T-helper 22 cell (primary cell): Measurements from ENCODE around the gene PPAN.

Experiments used
- DNase-seq: peaks from one replicate; pipeline ENCODE4 v3.0.0-alpha.2; 2020; ENCODE audit warnings: low read depth

Gene PPAN

GRCh38 chr19:10113964-10114650 is 7.9 kb downstream of the PPAN start:
- no peak for DNase-seq

DNA sequence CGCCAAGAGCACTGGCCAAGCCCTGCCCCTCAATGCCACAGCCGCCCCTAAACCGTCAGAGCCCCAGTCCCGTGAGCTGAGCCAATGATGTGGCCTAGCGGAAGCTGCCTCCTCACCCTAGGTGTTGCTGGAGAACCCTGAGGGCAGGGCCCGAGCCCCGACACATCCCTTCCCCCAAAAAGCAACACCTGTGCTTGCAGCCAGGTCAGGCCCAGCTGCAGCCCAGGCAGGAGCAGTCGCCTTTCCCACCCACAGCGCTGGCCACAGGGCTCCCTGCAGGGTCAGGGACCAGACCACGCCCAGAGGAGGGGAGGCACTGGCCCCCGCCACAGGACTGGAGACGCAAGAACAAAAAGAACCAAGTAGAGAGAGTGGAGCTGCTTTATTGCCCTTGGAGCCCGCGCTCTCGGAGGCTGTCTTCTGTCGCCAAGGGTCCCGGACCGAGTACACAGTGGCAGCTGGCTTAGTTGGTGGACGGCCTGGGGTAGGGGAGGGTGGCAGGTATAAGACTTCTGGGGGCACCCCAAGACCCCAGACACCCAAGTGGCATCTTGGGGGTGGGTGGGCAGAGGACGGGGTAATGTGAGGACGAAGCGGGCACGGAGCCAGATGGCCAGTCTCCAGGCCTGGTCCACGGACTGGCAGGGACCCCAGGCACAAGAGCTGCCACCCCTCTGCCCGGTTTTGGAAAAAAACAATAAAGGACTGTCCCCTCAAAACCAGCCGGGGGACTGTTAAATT is 8.7 kb downstream of the PPAN start:
- DNase-seq: no peak

DNA sequence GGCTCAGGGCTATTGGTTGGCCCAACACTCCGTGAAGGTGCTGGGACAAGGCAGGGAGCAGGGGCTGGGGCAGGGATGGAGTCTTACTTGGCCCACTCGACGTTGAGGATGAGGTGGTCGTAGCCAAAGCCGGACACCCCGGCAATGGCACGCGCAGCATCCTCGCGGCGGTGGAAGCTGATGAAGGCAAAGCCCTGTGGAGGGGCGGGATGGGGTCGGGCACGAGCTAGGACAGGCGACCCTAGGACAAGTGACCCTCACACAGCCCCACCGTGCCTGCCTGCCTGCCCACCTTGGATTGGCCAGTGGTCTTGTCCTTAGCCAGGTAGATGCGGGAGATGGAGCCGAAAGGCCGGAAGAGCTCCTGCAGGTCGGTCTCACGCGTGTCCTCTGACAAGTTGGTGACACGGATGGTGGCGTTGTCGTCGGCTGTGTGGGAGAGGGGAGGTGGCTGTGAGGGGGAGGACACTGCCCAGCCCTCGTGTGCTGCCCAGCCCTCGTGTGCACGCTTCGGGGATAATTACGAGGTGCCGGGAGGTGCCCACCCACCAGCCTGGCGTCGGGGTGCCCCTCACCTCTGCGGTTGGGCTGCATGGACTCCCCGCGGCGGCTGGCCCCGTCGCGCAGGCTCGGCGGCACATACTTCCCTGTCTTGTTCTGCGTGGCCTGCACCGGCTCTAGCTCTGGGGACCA is 9.4 kb downstream of the PPAN start:
- no peak for DNase-seq

- no peak for DNase-seq
Measured at GRCh38 chr19:10116085-10116865, 10.1 kb downstream of the PPAN start.

- DNase-seq: no peak
Measured at GRCh38 chr19:10116866-10117616, 10.9 kb downstream of the PPAN start.

GRCh38 chr19:10118960-10119359 is 12.8 kb downstream of the PPAN start:
- no peak for DNase-seq

DNA sequence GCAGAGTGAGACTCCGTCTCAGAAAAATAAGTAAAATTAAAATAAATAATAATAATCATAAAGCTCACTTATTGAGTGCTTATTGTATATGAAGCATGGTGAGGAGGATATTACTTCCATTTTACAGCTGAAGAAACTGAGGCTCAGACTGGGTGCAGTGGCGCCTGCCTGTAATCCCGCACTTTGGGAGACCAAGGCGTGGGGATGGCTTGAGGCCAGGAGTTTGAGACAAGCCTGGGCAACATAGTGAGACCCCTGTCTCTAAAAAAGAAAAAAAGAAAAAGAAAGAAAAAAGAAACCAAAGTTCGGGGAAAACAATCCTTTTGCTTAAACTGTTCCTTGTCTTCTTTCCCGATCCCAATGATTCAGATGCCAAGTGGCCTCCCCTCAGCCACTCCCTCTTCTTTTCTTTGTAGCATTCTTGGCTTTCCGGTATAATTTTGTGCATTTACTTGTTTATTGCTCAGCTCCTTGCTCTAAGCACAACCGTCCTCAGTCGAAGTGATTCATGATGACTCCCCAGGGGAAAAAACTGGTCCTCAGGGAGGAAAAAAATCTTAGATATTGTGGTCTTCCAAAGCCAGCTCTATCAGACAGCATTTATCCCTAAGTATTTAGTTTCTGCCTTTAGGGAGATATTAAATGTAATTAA is 14.5 kb downstream of the PPAN start:
- no peak for DNase-seq

DNA sequence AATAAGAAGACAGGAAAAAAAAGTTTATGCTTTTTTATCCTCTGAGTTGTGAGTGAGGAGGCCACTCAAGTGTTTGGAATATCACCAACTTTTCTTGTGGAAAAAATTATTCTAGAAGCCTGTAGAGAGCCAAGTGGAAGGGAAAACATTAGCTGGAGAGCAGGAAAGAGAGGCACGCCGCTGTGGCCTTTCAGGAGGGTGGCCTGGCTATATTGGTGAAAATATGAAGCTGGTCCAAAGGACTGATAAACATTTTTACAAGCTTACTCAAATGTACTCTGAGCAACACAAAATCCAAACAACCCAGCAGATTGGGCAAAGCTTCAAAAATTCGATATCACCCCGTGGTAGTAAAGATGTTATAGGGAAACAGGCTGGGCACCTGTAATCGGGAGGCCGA is 15.9 kb downstream of the PPAN start:
- no peak for DNase-seq

GRCh38 chr19:10124429-10124828 is 18.3 kb downstream of the PPAN start:
- no peak for DNase-seq

GRCh38 chr19:10126213-10126639 is 20.1 kb downstream of the PPAN start:
- no peak for DNase-seq

GRCh38 chr19:10132905-10133304 is 26.7 kb downstream of the PPAN start:
- DNase-seq: no peak

DNA sequence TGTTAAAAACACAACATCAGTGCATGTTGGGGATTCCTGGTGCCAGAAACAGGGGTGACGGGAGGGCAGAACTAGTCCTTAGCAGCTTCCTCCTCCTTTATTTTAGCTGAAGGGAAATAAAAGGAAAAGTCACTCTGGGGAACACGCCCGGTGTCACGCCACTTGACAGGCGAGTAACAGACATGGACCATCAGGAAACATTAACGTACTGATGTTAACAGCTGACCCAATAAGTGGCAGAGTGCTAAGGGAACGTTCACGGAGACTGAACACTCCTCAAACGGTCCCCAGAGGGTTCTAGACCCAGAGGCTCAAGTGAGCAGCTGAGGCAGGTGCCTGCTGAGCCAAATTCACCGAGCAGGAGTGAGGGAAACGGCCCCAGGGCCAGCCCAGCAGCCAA is 27.4 kb downstream of the PPAN start:
- no peak for DNase-seq

DNA sequence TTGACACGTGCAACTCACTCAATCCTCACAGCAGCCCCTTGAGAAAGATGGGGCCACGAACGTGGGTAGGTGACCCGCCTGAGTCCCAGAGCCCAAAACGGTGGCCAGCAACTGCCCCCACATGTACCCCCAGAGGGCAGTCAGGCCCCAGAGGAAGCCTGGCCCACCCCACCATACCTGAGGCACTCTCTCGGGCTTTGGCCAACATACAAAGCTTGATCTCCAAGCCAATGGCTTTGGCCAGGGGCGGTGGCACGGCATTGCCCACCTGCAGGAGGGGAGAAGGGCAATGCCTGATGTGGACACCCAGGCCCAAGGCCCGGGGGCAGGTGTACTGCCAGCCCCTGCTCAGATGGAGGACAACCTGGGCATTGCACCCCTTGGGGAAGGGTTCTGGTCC is 27.9 kb downstream of the PPAN start:
- no peak for DNase-seq

- no peak for DNase-seq
Measured at GRCh38 chr19:10135551-10136334, 29.6 kb downstream of the PPAN start.

GRCh38 chr19:10136936-10137335 is 30.8 kb downstream of the PPAN start:
- no peak for DNase-seq

DNA sequence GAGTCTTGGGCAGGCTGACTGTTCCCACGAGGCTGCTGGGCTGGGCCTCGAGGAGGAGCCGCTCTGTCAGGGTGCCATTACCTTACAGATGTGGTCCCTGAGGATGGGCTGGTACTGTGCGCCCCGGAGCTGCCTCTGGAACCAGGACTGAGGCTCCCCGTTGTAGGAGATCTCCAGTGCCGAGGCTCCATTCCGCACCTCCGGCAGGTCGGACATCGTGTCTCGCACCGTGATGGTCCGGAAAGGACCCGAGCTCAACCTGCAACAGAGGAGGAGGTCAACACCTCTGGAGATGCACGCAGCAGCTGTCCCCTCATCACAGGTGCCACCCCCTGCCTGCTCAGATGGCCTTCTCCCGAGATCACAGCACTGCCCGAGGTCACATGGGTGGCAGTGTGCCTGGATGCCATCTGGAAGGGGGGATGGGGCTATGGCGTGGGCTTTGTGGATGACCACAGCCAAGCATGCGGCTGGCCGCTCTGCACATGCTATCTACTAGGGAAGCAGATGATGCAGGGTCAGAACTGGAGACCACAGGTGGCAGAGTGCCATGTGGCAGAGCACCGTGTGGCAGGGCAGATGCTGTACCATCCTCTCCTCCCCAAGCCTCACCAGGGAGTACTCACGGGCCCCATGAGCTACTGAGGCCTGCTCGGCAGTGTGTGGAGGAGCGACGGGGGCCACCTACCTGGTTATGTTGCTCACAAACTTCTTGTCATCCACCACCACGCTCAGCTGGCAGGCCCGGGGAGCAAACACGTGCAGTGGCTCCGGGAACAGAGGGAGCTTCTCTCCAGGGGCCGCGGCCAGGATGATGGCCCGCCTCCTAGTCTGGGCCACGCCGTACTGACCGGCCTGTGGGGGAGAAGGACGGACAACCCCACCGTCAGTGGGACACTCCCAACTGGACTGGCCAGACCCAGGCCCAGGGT is 31.9 kb downstream of the PPAN start:
- no peak for DNase-seq

DNA sequence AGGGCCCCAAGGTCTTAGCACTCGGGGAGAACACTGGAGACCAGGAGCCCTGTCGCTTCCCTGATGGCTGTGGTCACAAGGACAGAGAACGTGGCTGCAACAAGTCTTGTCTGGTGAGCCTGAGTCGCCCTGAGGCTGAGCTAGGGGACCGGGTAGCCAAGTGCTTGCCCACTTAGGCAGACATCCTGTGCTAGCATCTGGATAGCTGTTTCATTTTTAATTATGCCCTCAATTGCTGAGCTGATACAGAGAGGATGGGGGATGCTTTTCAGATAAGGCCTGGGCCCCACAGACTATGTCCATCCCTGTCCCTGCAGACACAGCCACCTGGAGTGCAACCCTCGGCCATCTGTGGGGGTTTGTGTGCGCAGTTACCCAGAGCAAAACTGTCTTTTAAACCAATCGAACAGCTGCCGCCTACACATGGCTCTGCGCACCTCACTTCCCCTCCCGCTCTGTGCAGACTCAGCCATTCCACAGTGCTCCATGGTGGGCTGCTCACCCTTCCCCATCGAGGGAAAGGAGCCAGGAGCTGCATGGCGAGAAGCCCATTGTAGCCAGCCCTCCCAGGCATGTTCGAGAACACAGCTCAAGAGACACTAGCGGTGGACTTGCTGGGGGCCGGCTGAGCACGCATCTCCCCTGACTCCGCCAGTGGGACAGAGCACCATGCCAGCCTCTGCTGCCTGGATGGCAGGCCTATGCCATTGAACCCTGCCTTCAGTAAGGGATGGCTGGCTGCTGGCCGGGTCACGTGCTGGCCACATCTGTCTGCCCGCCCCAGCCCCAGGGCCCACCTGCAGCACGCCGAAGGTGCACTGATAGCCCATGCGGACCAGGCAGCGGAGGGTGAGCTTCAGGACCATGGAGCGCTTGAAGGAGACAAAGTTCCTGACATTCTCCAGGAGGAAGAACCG is 33.0 kb downstream of the PPAN start:
- DNase-seq: no peak

DNA sequence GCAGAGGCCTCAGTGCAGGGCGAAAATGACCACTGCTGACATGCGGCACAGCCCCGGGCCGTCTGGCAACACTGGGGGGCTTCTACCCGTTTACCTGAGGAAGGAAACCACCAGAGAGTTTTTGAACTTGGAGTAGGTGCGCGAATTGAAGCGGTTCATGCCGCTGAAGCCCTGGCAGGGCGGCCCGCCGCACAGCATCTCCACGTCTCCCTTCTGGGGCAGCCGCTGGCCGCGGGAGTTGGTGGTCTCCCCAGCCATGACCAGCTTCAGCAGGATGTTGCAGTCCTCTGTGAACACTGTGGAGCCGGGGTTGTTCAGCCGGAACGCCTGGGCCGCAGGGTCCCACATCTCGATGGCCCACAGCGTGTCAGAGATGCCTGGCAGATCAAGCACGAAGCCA is 33.8 kb downstream of the PPAN start:
- DNase-seq: no peak
